ENCODE results near the gene USP24.

The USP24 gene

DNA sequence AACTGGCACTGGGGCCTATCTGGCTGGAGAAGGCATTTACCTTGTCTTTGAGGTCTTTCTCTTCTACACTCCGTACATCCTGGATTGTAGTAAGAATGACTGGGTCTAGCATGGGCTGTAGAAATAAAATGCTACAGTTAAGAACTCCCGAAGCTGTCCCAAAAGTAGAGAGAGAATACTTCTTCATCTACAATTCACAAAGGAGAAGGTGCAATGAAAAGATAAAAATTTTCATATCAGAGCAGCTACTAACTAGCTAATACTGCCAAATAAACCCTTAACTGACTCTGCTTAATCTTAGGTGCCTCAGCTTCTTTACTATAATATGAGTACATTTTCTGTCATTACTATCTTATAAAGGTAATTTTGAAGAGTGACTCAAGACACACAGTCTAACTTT is 55.6 kb downstream of the USP24 start:
- H4K8ac ChIP-seq (ENCODE audit: low read depth, low read length), result no peak overlapping the region
- no peaks in the 10 kb centered on the region for H3K27me3 ChIP-seq (ENCODE audit: insufficient read depth, low read length, poor library complexity)
- no peak overlapping the region for H3K4ac ChIP-seq (ENCODE audit: low read depth, low read length)
- H3K4me2 ChIP-seq (ENCODE audit: low read length), result no peak overlapping the region
- H3K56ac ChIP-seq (ENCODE audit: low read length), result no peak overlapping the region
- H2BK5ac ChIP-seq (ENCODE audit: low read length), result no peak overlapping the region
- no peak overlapping the region for H3K9ac ChIP-seq (ENCODE audit: low read length)
- H3K79me1 ChIP-seq (ENCODE audit: low read length), result no peaks in the 10 kb centered on the region
- H3K23ac ChIP-seq (ENCODE audit: low read length), result no peak overlapping the region
- no peak overlapping the region for H2BK120ac ChIP-seq (ENCODE audit: low read depth, low read length)
- H3K79me2 ChIP-seq (ENCODE audit: control insufficient read depth, insufficient read depth, low read length), result no peaks in the 10 kb centered on the region
- no peak overlapping the region for H3K4me3 ChIP-seq (ENCODE audit: low read length)
- no peaks in the 10 kb centered on the region for H3K36me3 ChIP-seq (ENCODE audit: control insufficient read depth, insufficient read depth, low read length)
- WGBS (ENCODE audit: extremely low coverage, insufficient coverage, low lambda C conversion rate), result no CpG with 5 or more reads among the region's 2 CpGs
- DNase-seq, result no peak
- no peak overlapping the region for H3K27ac ChIP-seq (ENCODE audit: low read depth, low read length)
- no peak overlapping the region for H2BK15ac ChIP-seq (replicated peaks; ENCODE audit: low read depth)
- H2AK5ac ChIP-seq (ENCODE audit: low read length), result no peak overlapping the region
- H3K4me1 ChIP-seq (ENCODE audit: control insufficient read depth, low read depth, low read length), result no peaks in the 10 kb centered on the region
- no peak overlapping the region for H3K18ac ChIP-seq (ENCODE audit: low read length)
- H4K5ac ChIP-seq (ENCODE audit: low read length), result no peak overlapping the region

DNA sequence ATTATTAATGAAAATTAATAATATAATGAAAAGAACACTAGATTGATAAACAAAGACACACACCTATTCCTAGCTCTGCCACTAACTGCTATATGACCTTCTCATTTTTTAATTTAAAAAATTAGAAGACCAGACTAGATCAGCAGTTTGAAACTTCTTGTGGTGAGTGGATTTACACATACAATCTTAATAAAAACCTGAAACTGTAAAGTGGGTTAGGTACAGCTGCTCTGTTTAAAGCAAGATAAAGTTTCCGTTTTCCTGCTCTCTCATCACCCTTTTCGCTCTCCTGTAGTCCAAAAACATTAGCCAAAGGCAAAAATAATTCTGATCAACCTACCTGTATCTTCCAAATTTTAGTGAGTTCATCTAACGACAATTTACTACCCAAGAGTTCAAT is 58.6 kb downstream of the USP24 start:
- Histone ChIP-seq H3K9ac (ENCODE audit: low read length) (no peak overlapping the region), H3K4me2 (ENCODE audit: low read length) (no peak overlapping the region), H3K27me3 (ENCODE audit: insufficient read depth, low read length, poor library complexity) (no peaks in the 10 kb centered on the region), H2BK15ac (replicated peaks; ENCODE audit: low read depth) (no peak overlapping the region), H3K18ac (ENCODE audit: low read length) (no peak overlapping the region), H3K36me3 (ENCODE audit: control insufficient read depth, insufficient read depth, low read length) (peaks cover 6% of the 10 kb centered on the region), H4K8ac (ENCODE audit: low read depth, low read length) (no peak overlapping the region), H3K79me1 (ENCODE audit: low read length) (no peaks in the 10 kb centered on the region), H3K27ac (ENCODE audit: low read depth, low read length) (no peak overlapping the region), H3K79me2 (ENCODE audit: control insufficient read depth, insufficient read depth, low read length) (no peaks in the 10 kb centered on the region), H3K4me1 (ENCODE audit: control insufficient read depth, low read depth, low read length) (no peaks in the 10 kb centered on the region), H3K4me3 (ENCODE audit: low read length) (no peak overlapping the region), H4K5ac (ENCODE audit: low read length) (no peak overlapping the region), H3K56ac (ENCODE audit: low read length) (no peak overlapping the region), H2BK120ac (ENCODE audit: low read depth, low read length) (no peak overlapping the region), H2AK5ac (ENCODE audit: low read length) (no peak overlapping the region), H3K23ac (ENCODE audit: low read length) (no peak overlapping the region), H3K4ac (ENCODE audit: low read depth, low read length) (no peak overlapping the region), H2BK5ac (ENCODE audit: low read length) (no peak overlapping the region)
- DNase-seq, result no peak
- WGBS (ENCODE audit: extremely low coverage, insufficient coverage, low lambda C conversion rate), result no CpG with 5 or more reads among the region's 3 CpGs

DNA sequence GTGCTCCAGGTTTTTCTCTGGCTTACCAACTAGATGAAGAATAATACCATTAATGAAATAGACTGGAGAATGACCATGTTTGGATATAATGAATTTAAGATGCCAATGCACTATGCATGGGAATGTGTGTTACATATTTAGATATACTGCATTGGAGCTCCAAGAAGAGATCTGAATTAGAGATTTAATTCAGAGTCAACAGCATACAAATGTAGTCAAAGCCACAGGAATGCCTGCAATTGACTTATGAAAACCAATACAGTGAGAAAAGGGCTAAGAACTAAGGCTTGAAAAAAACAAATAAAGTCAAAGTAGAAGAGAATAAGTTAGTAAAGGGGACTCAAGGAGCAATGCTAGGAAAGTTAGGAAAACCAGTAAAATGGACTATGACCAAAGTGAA is 59.1 kb downstream of the USP24 start:
- no peak overlapping the region for H3K4me3 ChIP-seq (ENCODE audit: low read length)
- no peak overlapping the region for H3K27ac ChIP-seq (ENCODE audit: low read depth, low read length)
- no peak overlapping the region for H2AK5ac ChIP-seq (ENCODE audit: low read length)
- no peak for DNase-seq
- H2BK5ac ChIP-seq (ENCODE audit: low read length), result no peak overlapping the region
- H3K79me1 ChIP-seq (ENCODE audit: low read length), result no peaks in the 10 kb centered on the region
- no peak overlapping the region for H4K5ac ChIP-seq (ENCODE audit: low read length)
- H2BK120ac ChIP-seq (ENCODE audit: low read depth, low read length), result no peak overlapping the region
- no peak overlapping the region for H2BK15ac ChIP-seq (replicated peaks; ENCODE audit: low read depth)
- H3K4me1 ChIP-seq (ENCODE audit: control insufficient read depth, low read depth, low read length), result no peaks in the 10 kb centered on the region
- no peak overlapping the region for H3K4ac ChIP-seq (ENCODE audit: low read depth, low read length)
- H3K9ac ChIP-seq (ENCODE audit: low read length), result no peak overlapping the region
- no peaks in the 10 kb centered on the region for H3K27me3 ChIP-seq (ENCODE audit: insufficient read depth, low read length, poor library complexity)
- H3K79me2 ChIP-seq (ENCODE audit: control insufficient read depth, insufficient read depth, low read length), result no peaks in the 10 kb centered on the region
- H3K36me3 ChIP-seq (ENCODE audit: control insufficient read depth, insufficient read depth, low read length), result peaks cover 6% of the 10 kb centered on the region
- H4K8ac ChIP-seq (ENCODE audit: low read depth, low read length), result no peak overlapping the region
- no peak overlapping the region for H3K56ac ChIP-seq (ENCODE audit: low read length)
- H3K23ac ChIP-seq (ENCODE audit: low read length), result no peak overlapping the region
- no peak overlapping the region for H3K4me2 ChIP-seq (ENCODE audit: low read length)
- no peak overlapping the region for H3K18ac ChIP-seq (ENCODE audit: low read length)

DNA sequence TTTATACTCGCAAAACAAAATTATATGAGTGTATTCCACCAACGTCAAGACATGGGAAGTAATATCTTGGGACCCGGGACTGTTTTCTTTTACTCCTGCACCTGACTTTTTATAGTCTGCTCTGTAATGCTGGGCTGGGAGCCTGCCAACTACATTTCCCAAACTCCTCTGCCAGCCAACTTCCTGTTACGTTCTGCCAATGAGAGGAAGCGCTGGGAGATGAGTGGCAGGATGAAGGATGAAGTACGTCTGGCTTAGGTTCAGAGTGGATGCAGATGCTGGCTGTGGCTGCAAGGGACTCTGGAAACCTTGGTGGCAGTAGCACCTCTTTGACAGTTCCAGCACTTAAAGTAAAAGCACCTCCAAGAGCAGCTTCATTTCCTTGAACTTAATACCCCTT is 59.6 kb downstream of the USP24 start:
- DNase-seq, result peak; percentile 46
- Histone ChIP-seq H2AK5ac (ENCODE audit: low read length) (no peak overlapping the region), H3K56ac (ENCODE audit: low read length) (no peak overlapping the region), H3K4me3 (ENCODE audit: low read length) (no peak overlapping the region), H3K4ac (ENCODE audit: low read depth, low read length) (no peak overlapping the region), H4K5ac (ENCODE audit: low read length) (no peak overlapping the region), H3K4me1 (ENCODE audit: control insufficient read depth, low read depth, low read length) (no peaks in the 10 kb centered on the region), H3K4me2 (ENCODE audit: low read length) (no peak overlapping the region), H2BK15ac (replicated peaks; ENCODE audit: low read depth) (no peak overlapping the region), H4K8ac (ENCODE audit: low read depth, low read length) (no peak overlapping the region), H3K36me3 (ENCODE audit: control insufficient read depth, insufficient read depth, low read length) (peaks cover 6% of the 10 kb centered on the region), H2BK5ac (ENCODE audit: low read length) (no peak overlapping the region), H3K79me1 (ENCODE audit: low read length) (no peaks in the 10 kb centered on the region), H2BK120ac (ENCODE audit: low read depth, low read length) (no peak overlapping the region), H3K27me3 (ENCODE audit: insufficient read depth, low read length, poor library complexity) (no peaks in the 10 kb centered on the region), H3K27ac (ENCODE audit: low read depth, low read length) (no peak overlapping the region), H3K9ac (ENCODE audit: low read length) (no peak overlapping the region), H3K79me2 (ENCODE audit: control insufficient read depth, insufficient read depth, low read length) (no peaks in the 10 kb centered on the region), H3K18ac (ENCODE audit: low read length) (no peak overlapping the region), H3K23ac (ENCODE audit: low read length) (no peak overlapping the region)
- WGBS (ENCODE audit: extremely low coverage, insufficient coverage, low lambda C conversion rate), result no CpG with 5 or more reads among the region's 6 CpGs

DNA sequence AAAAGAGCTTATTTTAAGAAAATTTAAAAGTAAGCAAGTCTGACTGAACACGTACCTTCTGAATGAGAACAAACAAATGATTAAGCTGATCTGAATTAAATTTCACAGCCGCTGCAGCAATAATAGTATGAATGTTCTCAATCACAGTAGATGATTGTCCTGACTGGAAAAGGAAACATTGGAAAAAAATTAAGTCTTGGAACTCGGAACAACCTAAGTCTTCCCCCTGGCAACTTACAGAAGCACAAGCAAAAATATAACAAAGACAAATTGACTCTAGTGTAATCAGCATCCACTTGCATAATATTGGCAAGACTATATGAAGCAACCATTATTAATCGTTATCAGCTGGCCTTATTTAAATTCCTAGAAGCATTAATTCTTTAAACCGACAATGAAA is 60.5 kb downstream of the USP24 start:
- Histone ChIP-seq H3K27ac (ENCODE audit: low read depth, low read length) (no peak overlapping the region), H3K23ac (ENCODE audit: low read length) (no peak overlapping the region), H4K8ac (ENCODE audit: low read depth, low read length) (no peak overlapping the region), H2BK5ac (ENCODE audit: low read length) (no peak overlapping the region), H3K9ac (ENCODE audit: low read length) (no peak overlapping the region), H3K18ac (ENCODE audit: low read length) (no peak overlapping the region), H2BK15ac (replicated peaks; ENCODE audit: low read depth) (no peak overlapping the region), H3K79me2 (ENCODE audit: control insufficient read depth, insufficient read depth, low read length) (no peaks in the 10 kb centered on the region), H2AK5ac (ENCODE audit: low read length) (no peak overlapping the region), H2BK120ac (ENCODE audit: low read depth, low read length) (no peak overlapping the region), H3K27me3 (ENCODE audit: insufficient read depth, low read length, poor library complexity) (no peaks in the 10 kb centered on the region), H3K4ac (ENCODE audit: low read depth, low read length) (no peak overlapping the region), H3K36me3 (ENCODE audit: control insufficient read depth, insufficient read depth, low read length) (peaks cover 6% of the 10 kb centered on the region), H3K56ac (ENCODE audit: low read length) (no peak overlapping the region), H3K4me1 (ENCODE audit: control insufficient read depth, low read depth, low read length) (no peaks in the 10 kb centered on the region), H3K4me3 (ENCODE audit: low read length) (no peak overlapping the region), H4K5ac (ENCODE audit: low read length) (no peak overlapping the region), H3K4me2 (ENCODE audit: low read length) (no peak overlapping the region), H3K79me1 (ENCODE audit: low read length) (no peaks in the 10 kb centered on the region)
- DNase-seq, result no peak
- no CpG with 5 or more reads among the region's 5 CpGs for WGBS (ENCODE audit: extremely low coverage, insufficient coverage, low lambda C conversion rate)

DNA sequence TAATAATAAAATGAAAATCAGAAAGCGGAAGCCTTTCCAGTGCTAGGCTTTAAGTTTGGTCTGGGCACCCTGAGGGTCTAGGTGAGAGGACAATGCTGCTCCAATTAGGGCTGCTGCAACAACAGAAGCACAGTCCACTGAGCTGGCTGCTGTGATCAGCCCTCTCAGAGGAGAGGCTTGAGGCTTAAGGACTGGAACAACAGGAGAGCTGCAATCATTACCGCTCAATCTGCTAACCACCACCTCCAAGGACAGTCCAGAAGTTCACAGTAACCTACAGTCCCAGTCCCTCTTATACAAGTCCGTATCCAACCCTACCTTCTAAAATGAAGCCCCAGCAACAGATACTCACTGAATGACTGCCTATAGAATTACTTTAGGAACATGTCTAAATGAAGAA is 62.1 kb downstream of the USP24 start:
- H3K36me3 ChIP-seq (ENCODE audit: control insufficient read depth, insufficient read depth, low read length), result peaks cover 6% of the 10 kb centered on the region
- no CpG with 5 or more reads among the region's 3 CpGs for WGBS (ENCODE audit: extremely low coverage, insufficient coverage, low lambda C conversion rate)

More for the DNA sequence above, 62.1 kb downstream of the USP24 start:
- no peaks in the 10 kb centered on the region for H3K4me1 ChIP-seq (ENCODE audit: control insufficient read depth, low read depth, low read length)
- H2BK120ac ChIP-seq (ENCODE audit: low read depth, low read length), result no peak overlapping the region
- no peak overlapping the region for H3K4me3 ChIP-seq (ENCODE audit: low read length)
- no peak overlapping the region for H3K9ac ChIP-seq (ENCODE audit: low read length)
- no peak overlapping the region for H3K4ac ChIP-seq (ENCODE audit: low read depth, low read length)
- H3K56ac ChIP-seq (ENCODE audit: low read length), result no peak overlapping the region
- no peak overlapping the region for H3K27ac ChIP-seq (ENCODE audit: low read depth, low read length)
- no peak overlapping the region for H3K4me2 ChIP-seq (ENCODE audit: low read length)
- DNase-seq, result no peak
- no peak overlapping the region for H4K8ac ChIP-seq (ENCODE audit: low read depth, low read length)
- H3K18ac ChIP-seq (ENCODE audit: low read length), result no peak overlapping the region
- no peaks in the 10 kb centered on the region for H3K27me3 ChIP-seq (ENCODE audit: insufficient read depth, low read length, poor library complexity)
- no peak overlapping the region for H2BK15ac ChIP-seq (replicated peaks; ENCODE audit: low read depth)
- H3K79me2 ChIP-seq (ENCODE audit: control insufficient read depth, insufficient read depth, low read length), result no peaks in the 10 kb centered on the region
- no peak overlapping the region for H4K5ac ChIP-seq (ENCODE audit: low read length)
- no peak overlapping the region for H2BK5ac ChIP-seq (ENCODE audit: low read length)
- H3K23ac ChIP-seq (ENCODE audit: low read length), result no peak overlapping the region
- H3K79me1 ChIP-seq (ENCODE audit: low read length), result no peaks in the 10 kb centered on the region
- H2AK5ac ChIP-seq (ENCODE audit: low read length), result no peak overlapping the region
